Tibial nerve (tissue), 3 donors: ENCODE results near the gene DACT3.

Experiments
- CTCF ChIP-seq, 5 experiments: fragments of 200-600 bp in 3 of 5; fragments of 450-650 bp in 2 of 5; sonication (generic) in 3 of 5; IDR thresholded peaks; one replicate each; pipeline ENCODE4 v1.5.1; 2016 to 2019; ENCODE audit warnings: antibody characterized with exemption in 5 of 5, mild to moderate bottlenecking in 3 of 5, moderate library complexity in 2 of 5
- POLR2A ChIP-seq, 2 donors: fragments of 450-650 bp; IDR thresholded peaks; one replicate each; pipeline ENCODE4 v1.6.1; 2017; ENCODE audit warnings: antibody characterized with exemption in 2 of 2, mild to moderate bottlenecking in 2 of 2, moderate library complexity in 2 of 2

GRCh38 chr19:46629546-46630025, 31.4 kb downstream of the DACT3 start:
- TF ChIP-seq CTCF (IDR thresholded peaks at IDR 0.05) (no peak), POLR2A (IDR thresholded peaks at IDR 0.05) (no peak)
